ENCODE data around the gene FCER2.

DNA sequence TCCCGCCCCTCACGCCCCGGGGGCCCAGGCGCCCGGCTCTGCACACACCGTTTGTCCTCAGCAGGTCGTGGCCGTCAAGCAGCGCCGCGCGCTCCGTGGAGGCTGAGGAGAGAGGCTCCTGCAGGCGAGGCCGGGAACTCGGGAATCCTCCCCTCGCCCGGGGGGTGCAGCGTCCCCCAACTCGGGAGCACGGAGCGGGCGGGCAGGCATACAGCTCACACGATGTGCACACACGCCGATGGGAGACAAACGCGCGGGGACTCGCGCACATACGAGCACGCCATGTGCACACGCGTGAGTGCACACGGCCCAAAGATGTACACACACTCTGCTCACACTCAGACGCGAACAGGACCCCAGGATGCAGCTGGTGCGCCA is 29.3 kb upstream of the FCER2 start:
- no peak for TF ChIP-seq POLR2AphosphoS5 (IDR thresholded peaks at IDR 0.05; ENCODE audit: low read depth, low read length)
- TF ChIP-seq POLR2A (IDR thresholded peaks at IDR 0.05; ENCODE audit: low read depth, low read length) = no peak
- no peak for TF ChIP-seq TAF1 (IDR thresholded peaks at IDR 0.05; ENCODE audit: low read depth, low read length)
- TF ChIP-seq POU2F2 (IDR thresholded peaks at IDR 0.05; ENCODE audit: low read depth, low read length) = no peak
- TF ChIP-seq SPI1 (IDR thresholded peaks at IDR 0.05; ENCODE audit: low read depth, low read length) = no peak
- no peak for TF ChIP-seq PAX5 (IDR thresholded peaks at IDR 0.05; ENCODE audit: insufficient read depth, low read length, severe bottlenecking)

Data from GM12891 (cell line).